ENCODE data around the gene MYO1D. TPM values are rescaled to one million over a fixed set of nuclear protein-coding genes. Genes with fewer than 3 reads are reported as not detected.

Gene MYO1D
- total and polyA plus RNA-seq, 12 donors = 13.6 to 103 (median 59.8) TPM

- no peaks in the 10 kb centered on the region for H3K9me3 ChIP-seq (replicated peaks in 1 of 3)
- H3K4me1 ChIP-seq (replicated peaks in 1 of 2) = peaks cover 18 to 22% of the 10 kb centered on the region in 2 donors
- WGBS, 4 donors = 3 to 5% (median 4%) methylated on average over 15 of the region's 15 CpGs
- no peak for TF ChIP-seq CTCF (IDR thresholded peaks at IDR 0.05)
- TF ChIP-seq POLR2A (IDR thresholded peaks at IDR 0.05) = peak in 1 of 2 donors; percentile 22
- no peaks in the 10 kb centered on the region for H3K27me3 ChIP-seq
- no peaks in the 10 kb centered on the region for H3K36me3 ChIP-seq (replicated peaks in 1 of 2)
- intact Hi-C loops (cut with DNase I) = loop anchor here in 1 of 2 donors (2.0 kb wide), 1 partner anchor 93 kb away; no protein-coding TSS in a partner anchor
- DNase-seq = no peak
- H3K27ac ChIP-seq = peak overlapping the region in 4 of 5 donors; percentile 73 to 95 (median 92)
- peak overlapping the region; percentile 35 to 95 (median 75) for H3K4me3 ChIP-seq
These were observed 954 bp downstream of the MYO1D start for GRCh38 chr17:32875923-32876416.

GRCh38 chr17:32875230-32875917 lies 1.6 kb downstream of the MYO1D start:
- WGBS, 4 donors = 69 to 85% (median 79%) methylated on average over 2 of the region's 2 CpGs

GRCh38 chr17:32873114-32873513 lies 3.8 kb downstream of the MYO1D start:
- H3K36me3 ChIP-seq (replicated peaks in 1 of 2) = no peaks in the 10 kb centered on the region
- peaks cover 38 to 47% of the 10 kb centered on the region in 2 donors for H3K4me1 ChIP-seq (replicated peaks in 1 of 2)
- no peak overlapping the region for H3K4me3 ChIP-seq
- DNase-seq = no peak
- no peaks in the 10 kb centered on the region for H3K9me3 ChIP-seq (replicated peaks in 1 of 3)
- intact Hi-C loops (cut with DNase I) = no loop called here
- TF ChIP-seq CTCF (IDR thresholded peaks at IDR 0.05) (no peak), POLR2A (IDR thresholded peaks at IDR 0.05) (no peak)
- no peaks in the 10 kb centered on the region for H3K27me3 ChIP-seq
- WGBS, 4 donors = 89 to 100% (median 93%) methylated on average over 1 of the region's 1 CpG
- no peak overlapping the region for H3K27ac ChIP-seq

More at GRCh38 chr17:32875230-32875917, 1.6 kb downstream of the MYO1D start:
- H3K36me3 ChIP-seq (replicated peaks in 1 of 2) = no peaks in the 10 kb centered on the region
- peak overlapping the region in 4 of 5 donors; percentile 73 to 95 (median 92) for H3K27ac ChIP-seq
- H3K4me1 ChIP-seq (replicated peaks in 1 of 2) = peaks cover 23 to 28% of the 10 kb centered on the region in 2 donors
- TF ChIP-seq POLR2A (IDR thresholded peaks at IDR 0.05) = no peak
- no peak for TF ChIP-seq CTCF (IDR thresholded peaks at IDR 0.05)
- intact Hi-C loops (cut with DNase I) = no loop called here
- H3K9me3 ChIP-seq (replicated peaks in 1 of 3) = no peaks in the 10 kb centered on the region
- DNase-seq = no peak
- H3K27me3 ChIP-seq = no peaks in the 10 kb centered on the region
- peak overlapping the region in 1 of 4 donors; percentile 67 for H3K4me3 ChIP-seq

GRCh38 chr17:32871746-32872145 lies 5.2 kb downstream of the MYO1D start:
- peak in 1 of 7 donors; percentile 16 for DNase-seq
- TF ChIP-seq POLR2A (IDR thresholded peaks at IDR 0.05) (no peak), CTCF (IDR thresholded peaks at IDR 0.05) (no peak)
- intact Hi-C loops (cut with DNase I) = no loop called here
- H3K9me3 ChIP-seq (replicated peaks in 1 of 3) = no peaks in the 10 kb centered on the region
- H3K27ac ChIP-seq = no peak overlapping the region
- H3K36me3 ChIP-seq (replicated peaks in 1 of 2) = no peaks in the 10 kb centered on the region
- no peak overlapping the region for H3K4me3 ChIP-seq
- H3K27me3 ChIP-seq = no peaks in the 10 kb centered on the region
- WGBS, 4 donors = 78 to 88% (median 82%) methylated on average over 5 of the region's 5 CpGs
- H3K4me1 ChIP-seq (replicated peaks in 1 of 2) = peaks cover 31 to 38% of the 10 kb centered on the region in 2 donors

Measured in adrenal gland (tissue), 12 donors.